Measurements from ENCODE around the gene KRT73. TPM values are rescaled to one million over a fixed set of nuclear protein-coding genes. Genes with fewer than 3 reads are reported as not detected.
A peak's percentile ranks its signal among the peaks of the same experiment; 100 is the strongest.

The KRT73 gene
- total and polyA plus RNA-seq, 9 of the 15 experiments (the other 6 are each of a cell fraction or from before 2014, with no cell fraction given) = 0.09 to 0.18 (median 0.13) TPM; not detected in 5

- TF ChIP-seq, protein P1, sequence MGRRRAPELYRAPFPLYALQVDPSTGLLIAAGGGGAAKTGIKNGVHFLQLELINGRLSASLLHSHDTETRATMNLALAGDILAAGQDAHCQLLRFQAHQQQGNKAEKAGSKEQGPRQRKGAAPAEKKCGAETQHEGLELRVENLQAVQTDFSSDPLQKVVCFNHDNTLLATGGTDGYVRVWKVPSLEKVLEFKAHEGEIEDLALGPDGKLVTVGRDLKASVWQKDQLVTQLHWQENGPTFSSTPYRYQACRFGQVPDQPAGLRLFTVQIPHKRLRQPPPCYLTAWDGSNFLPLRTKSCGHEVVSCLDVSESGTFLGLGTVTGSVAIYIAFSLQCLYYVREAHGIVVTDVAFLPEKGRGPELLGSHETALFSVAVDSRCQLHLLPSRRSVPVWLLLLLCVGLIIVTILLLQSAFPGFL (CRISPR knock-in tag; IDR thresholded peaks at IDR 0.05) = no peak
- no peak for TF ChIP-seq ZNF785 (CRISPR knock-in tag; IDR thresholded peaks at IDR 0.05)
- TF ChIP-seq, protein P2, sequence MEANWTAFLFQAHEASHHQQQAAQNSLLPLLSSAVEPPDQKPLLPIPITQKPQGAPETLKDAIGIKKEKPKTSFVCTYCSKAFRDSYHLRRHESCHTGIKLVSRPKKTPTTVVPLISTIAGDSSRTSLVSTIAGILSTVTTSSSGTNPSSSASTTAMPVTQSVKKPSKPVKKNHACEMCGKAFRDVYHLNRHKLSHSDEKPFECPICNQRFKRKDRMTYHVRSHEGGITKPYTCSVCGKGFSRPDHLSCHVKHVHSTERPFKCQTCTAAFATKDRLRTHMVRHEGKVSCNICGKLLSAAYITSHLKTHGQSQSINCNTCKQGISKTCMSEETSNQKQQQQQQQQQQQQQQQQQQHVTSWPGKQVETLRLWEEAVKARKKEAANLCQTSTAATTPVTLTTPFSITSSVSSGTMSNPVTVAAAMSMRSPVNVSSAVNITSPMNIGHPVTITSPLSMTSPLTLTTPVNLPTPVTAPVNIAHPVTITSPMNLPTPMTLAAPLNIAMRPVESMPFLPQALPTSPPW (CRISPR knock-in tag; IDR thresholded peaks at IDR 0.05) = peak; percentile 32; the same call in 1 of the 2 replicates
- TF ChIP-seq MEIS2 (IDR thresholded peaks at IDR 0.05; ENCODE audit: partially characterized antibody) = peak; percentile 45
Observed at GRCh38 chr12:52566847-52567291, 51.5 kb downstream of the KRT73 start (continued).

DNA sequence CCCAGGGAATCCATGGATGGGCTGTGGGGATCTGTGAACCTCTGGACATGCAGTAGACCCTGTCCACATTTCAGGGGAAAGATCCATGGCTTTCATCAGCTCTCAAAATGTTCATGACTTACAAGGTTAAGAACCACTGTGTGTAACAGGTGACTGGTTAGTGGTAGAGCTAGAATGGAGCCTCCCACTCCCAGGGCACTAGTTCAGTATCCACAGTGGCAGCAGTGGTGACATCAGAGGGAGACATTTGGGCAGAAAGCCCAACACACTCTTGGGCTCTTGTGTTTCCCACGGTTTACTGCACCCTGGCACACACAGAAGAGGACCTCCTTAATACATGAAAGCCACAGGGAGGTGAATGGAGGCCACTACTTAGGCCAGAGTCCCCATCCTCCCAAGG is 53.8 kb downstream of the KRT73 start:
- peaks cover 0 to 4% of the 10 kb centered on the region in 2 experiments; a peak in 2 of 5 replicates for H3K4me1 ChIP-seq (replicated peaks in 1 of 2; ENCODE audit: control insufficient read depth in 2 of 2, insufficient read depth in 2 of 2, low read length in 2 of 2)
- 5% methylated on average over 1 of the region's 1 CpG for WGBS (ENCODE audit: insufficient coverage, low coverage, missing lambda C conversion rate)
- no peak overlapping the region for H3K4me2 ChIP-seq (ENCODE audit: insufficient read depth, low read length)
- intact Hi-C loops (cut with micrococcal nuclease) = no loop called here
- H3K9ac ChIP-seq (ENCODE audit: insufficient read depth in 1 of 2, low read depth in 2 of 2, low read length in 2 of 2) = no peak overlapping the region
- DNase-seq (ENCODE audit: extremely low read depth in 1 of 4, low spot score in 3 of 4) = no peak
- peaks cover 10 to 44% of the 10 kb centered on the region in 2 experiments; a peak in 4 of 5 replicates for H3K27me3 ChIP-seq (ENCODE audit: control insufficient read depth in 2 of 2, insufficient read depth in 2 of 2, low read length in 2 of 2)
- H3K4me3 ChIP-seq = no peak overlapping the region
- H3K36me3 ChIP-seq (ENCODE audit: control insufficient read depth, insufficient read depth, low read length) = no peaks in the 10 kb centered on the region
- no peak overlapping the region for H3K27ac ChIP-seq (ENCODE audit: extremely low read depth, low read depth, low read length)
- in situ Hi-C loops (cut with MboI) = no loop called here
- no peak for FAIRE-seq
- no peak for ATAC-seq
- H4K20me1 ChIP-seq (replicated peaks; ENCODE audit: control insufficient read depth, insufficient read depth, low read length) = peaks cover 8% of the 10 kb centered on the region; the same call in 1 of the 2 replicates
- H3K9me3 ChIP-seq (replicated peaks; ENCODE audit: control insufficient read depth, insufficient read depth, low read depth, low read length) = no peaks in the 10 kb centered on the region
- ChIA-PET CTCF (ENCODE audit: low intra/inter-chr PET ratio) (no interaction called here), POLR2A (no interaction called here)
- no TSS peak for BruUV-seq (replicated peaks)
- no peaks in the 10 kb centered on the region for H3K79me2 ChIP-seq (ENCODE audit: control insufficient read depth, insufficient read depth, low read length)
- H3K9me1 ChIP-seq (ENCODE audit: control insufficient read depth, insufficient read depth, low read length) = peaks cover 3% of the 10 kb centered on the region
- H2AFZ ChIP-seq (ENCODE audit: low read depth, low read length) = no peak overlapping the region
- TF ChIP-seq BCL6 (CRISPR knock-in tag; IDR thresholded peaks at IDR 0.05) (no peak), ESRRB (CRISPR knock-in tag; IDR thresholded peaks at IDR 0.05; ENCODE audit: borderline replicate concordance) (no peak), CC2D1A (IDR thresholded peaks at IDR 0.05) (no peak), NCOA4 (IDR thresholded peaks at IDR 0.05; ENCODE audit: partially characterized antibody) (no peak), SFPQ (IDR thresholded peaks at IDR 0.05; ENCODE audit: low read depth, low read length) (no peak), ZNF146 (CRISPR knock-in tag; IDR thresholded peaks at IDR 0.05; ENCODE audit: unreplicated experiment) (no peak), KAT2B (IDR thresholded peaks at IDR 0.05; ENCODE audit: low read depth, low read length) (no peak), ZNF12 (CRISPR knock-in tag; IDR thresholded peaks at IDR 0.05) (no peak), PRPF4 (IDR thresholded peaks at IDR 0.05; ENCODE audit: insufficient read depth, low read depth, low read length, poor library complexity, severe bottlenecking) (no peak), TEAD1 (CRISPR knock-in tag; IDR thresholded peaks at IDR 0.05) (no peak), CHD4 (IDR thresholded peaks at IDR 0.05; ENCODE audit: insufficient read depth, insufficient replicate concordance, low read depth, low read length, poor library complexity, severe bottlenecking) (no peak)
